GM20431 (cell line): Measurements from ENCODE around the gene OTUB2.

Experiments used
- in situ Hi-C: fragments of 300-500 bp; cut with MseI, MboI; formaldehyde crosslinking; loops from one replicate; pipeline ENCODE4 v1.15.0; 2020; ENCODE audit warnings: low sequenced_read_pairs; ENCODE audit not compliant: unreplicated experiment

Gene OTUB2

GRCh38 chr14:94080621-94081385 lies 54.7 kb downstream of the OTUB2 start, which contains the start of the genes DDX24 and IFI27L1:
Gene DDX24 (minus strand): TSS chr14:94081202. CDS start chr14:94079742, 1,460 bp downstream.
Gene IFI27L1 (plus strand): TSS chr14:94081310. CDS start chr14:94096938, 15,628 bp downstream.
- in situ Hi-C loops = no loop called here

- in situ Hi-C loops = no loop called here
Measured at GRCh38 chr14:94081386-94081820, 55.3 kb downstream of the OTUB2 start.

GRCh38 chr14:94087891-94088290 lies 61.8 kb downstream of the OTUB2 start:
- in situ Hi-C loops = no loop called here

GRCh38 chr14:94088516-94088915 lies 62.4 kb downstream of the OTUB2 start:
- in situ Hi-C loops = no loop called here

- in situ Hi-C loops = no loop called here
Measured at GRCh38 chr14:94089479-94089878, 63.3 kb downstream of the OTUB2 start.

DNA sequence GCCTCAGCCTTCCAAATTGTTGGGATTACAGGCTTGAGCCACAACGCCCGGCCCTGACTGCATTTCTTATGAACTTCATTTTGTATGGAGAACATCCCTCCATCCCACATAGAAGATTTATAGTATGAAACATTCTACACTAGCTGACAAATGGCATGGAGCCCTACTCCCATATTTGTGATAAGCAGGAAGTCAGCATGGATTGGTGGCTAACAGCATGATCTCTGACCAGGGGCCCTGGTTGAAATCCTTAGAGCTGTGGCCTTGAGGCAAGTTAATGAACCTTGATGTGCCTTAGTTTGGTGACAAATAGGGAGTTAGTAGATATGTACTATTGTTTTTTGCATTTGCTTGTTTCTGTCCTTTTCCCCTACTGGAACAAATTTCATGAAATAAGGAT lies 67.3 kb downstream of the OTUB2 start:
- in situ Hi-C loops = no loop called here

GRCh38 chr14:94097091-94097490 lies 71.0 kb downstream of the OTUB2 start:
- in situ Hi-C loops = no loop called here
